ENCODE data around the gene ZNF280C. TPM values are rescaled to one million over a fixed set of nuclear protein-coding genes. Genes with fewer than 3 reads are reported as not detected.

ZNF280C gene
- total RNA-seq, 1 experiment from 2014 or later, result 6.6 TPM

- intact Hi-C loops (cut with micrococcal nuclease), result no loop called here
- DNase-seq (ENCODE audit: unreplicated experiment), result no peak
- no peak overlapping the region for H3K27ac Mint-ChIP-seq (ENCODE audit: low read depth, unreplicated experiment)
- no peak for TF ChIP-seq CTCF (IDR thresholded peaks at IDR 0.05; ENCODE audit: unreplicated experiment)
- BruUV-seq (replicated peaks), result no TSS peak
- H3K4me1 Mint-ChIP-seq (ENCODE audit: insufficient read depth, unreplicated experiment), result no peaks in the 10 kb centered on the region
- no peak overlapping the region for H3K4me3 Mint-ChIP-seq (ENCODE audit: unreplicated experiment)
- H3K9me3 Mint-ChIP-seq (ENCODE audit: unreplicated experiment), result no peaks in the 10 kb centered on the region
- H3K27me3 Mint-ChIP-seq (ENCODE audit: insufficient read depth, unreplicated experiment), result peaks cover 13% of the 10 kb centered on the region
- CTCF ChIA-PET, result no interaction called here
- POLR2A ChIA-PET, result interaction anchor here (0.6 kb wide), 1 partner anchor 603 kb away, joined by 3 read pairs; no protein-coding TSS in a partner anchor
- H3K36me3 Mint-ChIP-seq (ENCODE audit: insufficient read depth, unreplicated experiment), result peaks cover 9% of the 10 kb centered on the region
Observed at GRCh38 chrX:130260316-130260715, 8.4 kb downstream of the ZNF280C start.

GRCh38 chrX:130253916-130254315, 14.8 kb downstream of the ZNF280C start:
- no peak overlapping the region for H3K27ac Mint-ChIP-seq (ENCODE audit: low read depth, unreplicated experiment)
- no peaks in the 10 kb centered on the region for H3K9me3 Mint-ChIP-seq (ENCODE audit: unreplicated experiment)
- ChIA-PET CTCF (no interaction called here), POLR2A (no interaction called here)
- no TSS peak for BruUV-seq (replicated peaks)
- no peaks in the 10 kb centered on the region for H3K4me1 Mint-ChIP-seq (ENCODE audit: insufficient read depth, unreplicated experiment)
- H3K4me3 Mint-ChIP-seq (ENCODE audit: unreplicated experiment), result no peak overlapping the region
- no peak for DNase-seq (ENCODE audit: unreplicated experiment)
- no peak for TF ChIP-seq CTCF (IDR thresholded peaks at IDR 0.05; ENCODE audit: unreplicated experiment)
- intact Hi-C loops (cut with micrococcal nuclease), result no loop called here
- H3K27me3 Mint-ChIP-seq (ENCODE audit: insufficient read depth, unreplicated experiment), result peaks cover 37% of the 10 kb centered on the region
- H3K36me3 Mint-ChIP-seq (ENCODE audit: insufficient read depth, unreplicated experiment), result peaks cover 22% of the 10 kb centered on the region

- Mint-ChIP-seq H3K4me1 (ENCODE audit: insufficient read depth, unreplicated experiment) (no peaks in the 10 kb centered on the region), H3K4me3 (ENCODE audit: unreplicated experiment) (no peak overlapping the region), H3K27me3 (ENCODE audit: insufficient read depth, unreplicated experiment) (peaks cover 44% of the 10 kb centered on the region), H3K27ac (ENCODE audit: low read depth, unreplicated experiment) (no peak overlapping the region), H3K36me3 (ENCODE audit: insufficient read depth, unreplicated experiment) (peaks cover 22% of the 10 kb centered on the region), H3K9me3 (ENCODE audit: unreplicated experiment) (no peaks in the 10 kb centered on the region)
- DNase-seq (ENCODE audit: unreplicated experiment), result no peak
- intact Hi-C loops (cut with micrococcal nuclease), result no loop called here
- BruUV-seq (replicated peaks), result no TSS peak
- ChIA-PET POLR2A (no interaction called here), CTCF (no interaction called here)
- no peak for TF ChIP-seq CTCF (IDR thresholded peaks at IDR 0.05; ENCODE audit: unreplicated experiment)
Observed at GRCh38 chrX:130251671-130252070, 17.0 kb downstream of the ZNF280C start.

- no peak for TF ChIP-seq CTCF (IDR thresholded peaks at IDR 0.05; ENCODE audit: unreplicated experiment)
- Mint-ChIP-seq H3K4me3 (ENCODE audit: unreplicated experiment) (no peak overlapping the region), H3K27me3 (ENCODE audit: insufficient read depth, unreplicated experiment) (peaks cover 35% of the 10 kb centered on the region), H3K4me1 (ENCODE audit: insufficient read depth, unreplicated experiment) (no peaks in the 10 kb centered on the region), H3K27ac (ENCODE audit: low read depth, unreplicated experiment) (no peak overlapping the region), H3K36me3 (ENCODE audit: insufficient read depth, unreplicated experiment) (peaks cover 18% of the 10 kb centered on the region), H3K9me3 (ENCODE audit: unreplicated experiment) (no peaks in the 10 kb centered on the region)
- POLR2A ChIA-PET, result no interaction called here
- no peak for DNase-seq (ENCODE audit: unreplicated experiment)
- no TSS peak for BruUV-seq (replicated peaks)
- CTCF ChIA-PET, result no interaction called here
- intact Hi-C loops (cut with micrococcal nuclease), result no loop called here
Observed at GRCh38 chrX:130247996-130248395, 20.7 kb downstream of the ZNF280C start.

All from MCF 10A (cell line).